WTC11 (cell line): ENCODE data around the gene KLHL13. TPM values are rescaled to one million over a fixed set of nuclear protein-coding genes. Genes with fewer than 3 reads are reported as not detected.
"Not testable (repeated sequence)": the region's sequence is repeated elsewhere in the genome, so short reads cannot be mapped to it uniquely, and the experiment has no call there.

ENCODE experiments used
- ATAC-seq: fragments of 200-7000 bp; cut with Tn5 transposase; 2 replicates; pipeline ENCODE4 v1.10.0; 2021; ENCODE audit warnings: mild to moderate bottlenecking, moderate library complexity
- CTCF ChIA-PET: fragments of 300-600 bp; sonication (Branson Sonifier 250); formaldehyde crosslinking; loops from one replicate; lab custom pipeline; 2021; ENCODE audit warnings: antibody characterized with exemption; lab: Charles Lee
- POLR2A ChIA-PET: fragments of 350-600 bp; sonication (Branson Sonifier 250); formaldehyde crosslinking; loops from one replicate; lab custom pipeline; 2021; ENCODE audit warnings: antibody characterized with exemption; lab: Charles Lee
- DNase-seq: peaks from one replicate; pipeline ENCODE4 v3.0.0; 2021; ENCODE audit warnings: low spot score
- H3K27ac Mint-ChIP-seq: 2 replicates; pipeline ENCODE4 v1.8.0; 2021; ENCODE audit warnings: mixed read lengths
- H3K27me3 Mint-ChIP-seq: 2 replicates; pipeline ENCODE4 v1.8.0; 2021; ENCODE audit warnings: low read depth, mild to moderate bottlenecking, moderate library complexity, mixed read lengths
- H3K36me3 Mint-ChIP-seq: 2 replicates; pipeline ENCODE4 v1.8.0; 2021; ENCODE audit warnings: mixed read lengths
- H3K4me1 Mint-ChIP-seq: 2 replicates; pipeline ENCODE4 v1.8.0; 2022; ENCODE audit warnings: mixed read lengths
- H3K4me3 Mint-ChIP-seq: 2 replicates; pipeline ENCODE4 v1.8.0; 2021; ENCODE audit warnings: mild to moderate bottlenecking, moderate library complexity, mixed read lengths
- H3K9me3 Mint-ChIP-seq: 2 replicates; pipeline ENCODE4 v1.8.0; 2021; ENCODE audit warnings: mixed read lengths
- FOXP1 ChIP-seq: sonication (generic); formaldehyde crosslinking; IDR thresholded peaks from 2 replicates; pipeline ENCODE4 v1.8.0; 2022; ENCODE audit warnings: missing genetic modification reagents, mild to moderate bottlenecking, moderate library complexity, borderline replicate concordance
- IRF2 ChIP-seq: sonication (generic); formaldehyde crosslinking; IDR thresholded peaks from 2 replicates; pipeline ENCODE4 v1.8.0; 2022; ENCODE audit warnings: low read depth, missing genetic modification reagents, borderline replicate concordance
- JUN ChIP-seq: sonication (generic); formaldehyde crosslinking; IDR thresholded peaks from 2 replicates; pipeline ENCODE4 v1.8.0; 2023; ENCODE audit warnings: mild to moderate bottlenecking, missing genetic modification reagents
- NR1H2 ChIP-seq: sonication (generic); formaldehyde crosslinking; IDR thresholded peaks from 2 replicates; pipeline ENCODE4 v1.9.0; 2021; ENCODE audit warnings: mild to moderate bottlenecking, moderate library complexity, missing genetic modification reagents
- PRRX2 ChIP-seq: fragments of 250-450 bp; sonication (Bioruptor Pico); IDR thresholded peaks from 2 replicates; pipeline ENCODE4 v1.8.0; 2021; ENCODE audit warnings: mild to moderate bottlenecking
- ZBTB21 ChIP-seq: sonication (generic); formaldehyde crosslinking; IDR thresholded peaks from 2 replicates; pipeline ENCODE4 v1.8.1; 2023; ENCODE audit warnings: mild to moderate bottlenecking, missing genetic modification reagents, borderline replicate concordance
- ZNF232 ChIP-seq: sonication (generic); formaldehyde crosslinking; IDR thresholded peaks from 2 replicates; pipeline ENCODE4 v1.8.0; 2022; ENCODE audit warnings: mild to moderate bottlenecking, missing genetic modification reagents
- ZNF263 ChIP-seq: sonication (generic); formaldehyde crosslinking; IDR thresholded peaks from 2 replicates; pipeline ENCODE4 v1.8.1; 2022; ENCODE audit warnings: low read depth, mild to moderate bottlenecking, moderate library complexity, missing genetic modification reagents
- ZNF671 ChIP-seq: fragments of 250-450 bp; sonication (Bioruptor Pico); IDR thresholded peaks from 2 replicates; pipeline ENCODE4 v1.8.0; 2021; ENCODE audit warnings: mild to moderate bottlenecking
- total RNA-seq: library from RNA; stranded (reverse); gene quantifications from 3 replicates; pipeline ENCODE4 v1.2.3, GENCODE V29; 2021
- TF ChIP-seq, protein P1 (sequence below): fragments of 250-450 bp; sonication (Bioruptor Pico); IDR thresholded peaks from 2 replicates; pipeline ENCODE4 v1.9.0; 2021; ENCODE audit warnings: mild to moderate bottlenecking, borderline replicate concordance
- TF ChIP-seq, protein P2 (sequence below): sonication (generic); formaldehyde crosslinking; IDR thresholded peaks from 2 replicates; pipeline ENCODE4 v1.8.1; 2023; ENCODE audit warnings: mild to moderate bottlenecking, missing genetic modification reagents, moderate library complexity
- TF ChIP-seq, protein P3 (sequence below): sonication (generic); formaldehyde crosslinking; IDR thresholded peaks from 2 replicates; pipeline ENCODE4 v1.8.0; 2022; ENCODE audit warnings: mild to moderate bottlenecking, missing genetic modification reagents
- TF ChIP-seq, protein P4 (sequence below): sonication (generic); formaldehyde crosslinking; IDR thresholded peaks from 2 replicates; pipeline ENCODE4 v1.8.1; 2023; ENCODE audit warnings: mild to moderate bottlenecking, moderate library complexity, missing genetic modification reagents

KLHL13 gene
- total RNA-seq, 1 experiment from 2014 or later = 7.7 TPM

DNA sequence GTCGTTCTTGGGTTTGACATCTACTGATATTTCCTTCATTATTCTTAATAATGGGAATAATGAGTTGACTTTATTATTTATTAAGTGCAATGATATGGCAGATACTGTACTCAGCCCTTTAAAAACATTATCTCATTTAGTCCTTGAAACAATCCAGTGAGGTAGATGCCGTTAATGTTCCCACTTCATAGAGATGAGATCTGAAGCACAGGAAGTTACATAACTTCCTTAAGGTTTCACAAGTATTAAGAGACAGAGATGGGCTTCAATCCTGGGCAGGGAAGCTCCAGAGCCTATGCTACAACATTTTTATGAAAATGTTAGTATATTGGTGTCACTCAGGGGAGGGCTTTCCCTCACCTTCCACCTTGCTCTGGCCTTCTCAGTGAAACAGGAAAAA lies 9.7 kb upstream of the KLHL13 start:
- CTCF ChIA-PET = no interaction called here
- no peaks in the 10 kb centered on the region for H3K27me3 Mint-ChIP-seq

DNA sequence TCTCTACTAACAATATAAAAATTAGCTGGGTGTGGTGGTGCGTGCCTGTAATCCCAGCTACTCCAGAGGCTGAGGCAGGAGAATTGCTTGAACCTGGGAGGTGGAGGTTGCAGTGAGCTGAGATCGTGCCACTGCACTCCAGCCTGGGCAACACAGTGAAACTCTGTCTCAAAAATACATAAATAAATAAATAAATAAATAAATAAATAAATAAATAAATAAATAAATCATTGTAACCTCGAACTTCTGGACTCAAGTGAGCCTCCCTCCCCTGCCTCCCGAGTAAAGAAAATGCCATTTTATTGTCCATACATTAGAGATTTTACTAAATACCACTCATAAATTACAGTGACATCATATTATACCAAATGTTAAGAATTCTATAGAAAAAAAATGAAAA lies 7.6 kb upstream of the KLHL13 start:
- H3K36me3 Mint-ChIP-seq, DNase-seq, H3K9me3 Mint-ChIP-seq, ATAC-seq, H3K27ac Mint-ChIP-seq, H3K27me3 Mint-ChIP-seq, POLR2A ChIA-PET, CTCF ChIA-PET, H3K4me3 Mint-ChIP-seq, H3K4me1 Mint-ChIP-seq: not testable (repeated sequence)

More for the DNA sequence above, 9.7 kb upstream of the KLHL13 start:
- no peak overlapping the region for H3K4me3 Mint-ChIP-seq
- ATAC-seq = no peak
- no peaks in the 10 kb centered on the region for H3K9me3 Mint-ChIP-seq
- no peaks in the 10 kb centered on the region for H3K36me3 Mint-ChIP-seq
- H3K27ac Mint-ChIP-seq = no peak overlapping the region
- H3K4me1 Mint-ChIP-seq = no peaks in the 10 kb centered on the region
- no peak for DNase-seq
- POLR2A ChIA-PET = no interaction called here
- TF ChIP-seq FOXP1 (CRISPR knock-in tag) (no peak), ZNF671 (CRISPR knock-in tag) (no peak), ZNF232 (CRISPR knock-in tag) (no peak), ZNF263 (CRISPR knock-in tag) (no peak)
- TF ChIP-seq, protein P1, sequence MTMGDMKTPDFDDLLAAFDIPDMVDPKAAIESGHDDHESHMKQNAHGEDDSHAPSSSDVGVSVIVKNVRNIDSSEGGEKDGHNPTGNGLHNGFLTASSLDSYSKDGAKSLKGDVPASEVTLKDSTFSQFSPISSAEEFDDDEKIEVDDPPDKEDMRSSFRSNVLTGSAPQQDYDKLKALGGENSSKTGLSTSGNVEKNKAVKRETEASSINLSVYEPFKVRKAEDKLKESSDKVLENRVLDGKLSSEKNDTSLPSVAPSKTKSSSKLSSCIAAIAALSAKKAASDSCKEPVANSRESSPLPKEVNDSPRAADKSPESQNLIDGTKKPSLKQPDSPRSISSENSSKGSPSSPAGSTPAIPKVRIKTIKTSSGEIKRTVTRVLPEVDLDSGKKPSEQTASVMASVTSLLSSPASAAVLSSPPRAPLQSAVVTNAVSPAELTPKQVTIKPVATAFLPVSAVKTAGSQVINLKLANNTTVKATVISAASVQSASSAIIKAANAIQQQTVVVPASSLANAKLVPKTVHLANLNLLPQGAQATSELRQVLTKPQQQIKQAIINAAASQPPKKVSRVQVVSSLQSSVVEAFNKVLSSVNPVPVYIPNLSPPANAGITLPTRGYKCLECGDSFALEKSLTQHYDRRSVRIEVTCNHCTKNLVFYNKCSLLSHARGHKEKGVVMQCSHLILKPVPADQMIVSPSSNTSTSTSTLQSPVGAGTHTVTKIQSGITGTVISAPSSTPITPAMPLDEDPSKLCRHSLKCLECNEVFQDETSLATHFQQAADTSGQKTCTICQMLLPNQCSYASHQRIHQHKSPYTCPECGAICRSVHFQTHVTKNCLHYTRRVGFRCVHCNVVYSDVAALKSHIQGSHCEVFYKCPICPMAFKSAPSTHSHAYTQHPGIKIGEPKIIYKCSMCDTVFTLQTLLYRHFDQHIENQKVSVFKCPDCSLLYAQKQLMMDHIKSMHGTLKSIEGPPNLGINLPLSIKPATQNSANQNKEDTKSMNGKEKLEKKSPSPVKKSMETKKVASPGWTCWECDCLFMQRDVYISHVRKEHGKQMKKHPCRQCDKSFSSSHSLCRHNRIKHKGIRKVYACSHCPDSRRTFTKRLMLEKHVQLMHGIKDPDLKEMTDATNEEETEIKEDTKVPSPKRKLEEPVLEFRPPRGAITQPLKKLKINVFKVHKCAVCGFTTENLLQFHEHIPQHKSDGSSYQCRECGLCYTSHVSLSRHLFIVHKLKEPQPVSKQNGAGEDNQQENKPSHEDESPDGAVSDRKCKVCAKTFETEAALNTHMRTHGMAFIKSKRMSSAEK (CRISPR knock-in tag) = no peak
- TF ChIP-seq, protein P2, sequence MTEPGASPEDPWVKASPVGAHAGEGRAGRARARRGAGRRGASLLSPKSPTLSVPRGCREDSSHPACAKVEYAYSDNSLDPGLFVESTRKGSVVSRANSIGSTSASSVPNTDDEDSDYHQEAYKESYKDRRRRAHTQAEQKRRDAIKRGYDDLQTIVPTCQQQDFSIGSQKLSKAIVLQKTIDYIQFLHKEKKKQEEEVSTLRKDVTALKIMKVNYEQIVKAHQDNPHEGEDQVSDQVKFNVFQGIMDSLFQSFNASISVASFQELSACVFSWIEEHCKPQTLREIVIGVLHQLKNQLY (CRISPR knock-in tag) = no peak
- TF ChIP-seq, protein P3, sequence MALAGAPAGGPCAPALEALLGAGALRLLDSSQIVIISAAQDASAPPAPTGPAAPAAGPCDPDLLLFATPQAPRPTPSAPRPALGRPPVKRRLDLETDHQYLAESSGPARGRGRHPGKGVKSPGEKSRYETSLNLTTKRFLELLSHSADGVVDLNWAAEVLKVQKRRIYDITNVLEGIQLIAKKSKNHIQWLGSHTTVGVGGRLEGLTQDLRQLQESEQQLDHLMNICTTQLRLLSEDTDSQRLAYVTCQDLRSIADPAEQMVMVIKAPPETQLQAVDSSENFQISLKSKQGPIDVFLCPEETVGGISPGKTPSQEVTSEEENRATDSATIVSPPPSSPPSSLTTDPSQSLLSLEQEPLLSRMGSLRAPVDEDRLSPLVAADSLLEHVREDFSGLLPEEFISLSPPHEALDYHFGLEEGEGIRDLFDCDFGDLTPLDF (CRISPR knock-in tag) = no peak

DNA sequence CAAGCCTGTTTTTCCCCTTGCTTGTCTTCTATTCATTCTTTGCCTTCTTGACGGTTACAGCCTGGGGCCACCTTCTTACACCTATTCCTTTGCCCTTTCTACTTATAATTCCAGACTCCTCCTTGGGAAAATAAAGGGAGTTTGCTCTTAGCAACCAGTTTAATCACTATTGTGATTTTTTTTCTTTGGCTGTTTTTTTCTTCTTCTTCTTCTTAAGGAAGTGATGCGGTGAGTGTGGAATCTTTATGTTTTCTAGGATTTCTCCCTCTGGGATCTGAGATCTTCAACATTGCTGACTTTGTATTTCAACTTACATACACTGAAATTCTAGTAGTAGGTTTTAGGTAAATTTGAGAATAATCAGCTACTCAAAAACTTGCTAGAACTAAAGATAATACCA lies 1.1 kb upstream of the KLHL13 start:
- POLR2A ChIA-PET = no interaction called here
- Mint-ChIP-seq H3K36me3 (no peaks in the 10 kb centered on the region), H3K9me3 (no peaks in the 10 kb centered on the region), H3K4me3 (peak overlapping the region; percentile 73), H3K27me3 (peaks cover 24% of the 10 kb centered on the region), H3K4me1 (peaks cover 12% of the 10 kb centered on the region), H3K27ac (no peak overlapping the region)
- no peak for ATAC-seq
- CTCF ChIA-PET = no interaction called here
- no peak for TF ChIP-seq JUN (CRISPR knock-in tag)
- TF ChIP-seq, protein P3 (CRISPR knock-in tag) = no peak
- TF ChIP-seq ZBTB21 (CRISPR knock-in tag) = no peak
- TF ChIP-seq, protein P4, sequence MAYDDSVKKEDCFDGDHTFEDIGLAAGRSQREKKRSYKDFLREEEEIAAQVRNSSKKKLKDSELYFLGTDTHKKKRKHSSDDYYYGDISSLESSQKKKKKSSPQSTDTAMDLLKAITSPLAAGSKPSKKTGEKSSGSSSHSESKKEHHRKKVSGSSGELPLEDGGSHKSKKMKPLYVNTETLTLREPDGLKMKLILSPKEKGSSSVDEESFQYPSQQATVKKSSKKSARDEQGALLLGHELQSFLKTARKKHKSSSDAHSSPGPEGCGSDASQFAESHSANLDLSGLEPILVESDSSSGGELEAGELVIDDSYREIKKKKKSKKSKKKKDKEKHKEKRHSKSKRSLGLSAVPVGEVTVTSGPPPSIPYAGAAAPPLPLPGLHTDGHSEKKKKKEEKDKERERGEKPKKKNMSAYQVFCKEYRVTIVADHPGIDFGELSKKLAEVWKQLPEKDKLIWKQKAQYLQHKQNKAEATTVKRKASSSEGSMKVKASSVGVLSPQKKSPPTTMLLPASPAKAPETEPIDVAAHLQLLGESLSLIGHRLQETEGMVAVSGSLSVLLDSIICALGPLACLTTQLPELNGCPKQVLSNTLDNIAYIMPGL = no peak
- no peak for TF ChIP-seq PRRX2 (CRISPR knock-in tag)
- no peak for TF ChIP-seq NR1H2 (CRISPR knock-in tag)
- no peak for TF ChIP-seq IRF2 (CRISPR knock-in tag)
- no peak for DNase-seq
